Urinary bladder (tissue), 4 donors: ENCODE results near the gene TRMT112. TPM values are rescaled to one million over a fixed set of nuclear protein-coding genes. Genes with fewer than 3 reads are reported as not detected.
"Not testable (repeated sequence)": the region's sequence is repeated elsewhere in the genome, so short reads cannot be mapped to it uniquely, and the experiment has no call there.

Source experiments
- DNase-seq: peaks from one replicate; pipeline ENCODE4 v3.0.0-alpha.2; 2015; ENCODE audit errors: extremely low spot score
- H3K27ac ChIP-seq: one replicate; pipeline ENCODE4 v1.5.1; 2013; ENCODE audit warnings: low read depth, mild to moderate bottlenecking, moderate library complexity
- H3K36me3 ChIP-seq: one replicate; pipeline ENCODE4 v1.6.1; 2013; ENCODE audit warnings: mild to moderate bottlenecking, moderate library complexity; ENCODE audit not compliant: insufficient read depth
- H3K4me1 ChIP-seq: one replicate; pipeline ENCODE4 v1.6.1; 2013; ENCODE audit warnings: mild to moderate bottlenecking, moderate library complexity; ENCODE audit not compliant: insufficient read depth
- H3K4me3 ChIP-seq: one replicate; pipeline ENCODE4 v1.5.1; 2013; ENCODE audit warnings: low read depth, low read length
- WGBS: extraction: QIAGEN DNeasy Blood & Tissue Kit; methylation state at CpG from one replicate; pipeline ENCODE4 v1.1.7; 2013; 5-methylcytosine and 5-hydroxymethylcytosine counted together
- polyA plus RNA-seq: library from polyadenylated mRNA; stranded (reverse); fragments of 200-250 nt; gene quantifications from one replicate; pipeline ENCODE4 v1.2.3, GENCODE V29; 2013
- total RNA-seq: library from RNA; depleted of rRNA; stranded (reverse); fragments of >200 nt; gene quantifications from one replicate; pipeline ENCODE4 v1.2.3, GENCODE V29; 2014
- donor health status: healthy with polysubstance abuse.
- donor health status: healthy.

The TRMT112 gene
- total and polyA plus RNA-seq, 2 donors = 124 to 245 TPM

GRCh38 chr11:64331569-64332371, 14.4 kb upstream of the TRMT112 start:
- Histone ChIP-seq H3K4me3 (no peak overlapping the region), H3K36me3 (no peaks in the 10 kb centered on the region), H3K4me1 (peaks cover 2% of the 10 kb centered on the region), H3K27ac (no peak overlapping the region)
- no peak for DNase-seq
- WGBS = 36% methylated on average over 20 of the region's 20 CpGs

- no peak overlapping the region for H3K27ac ChIP-seq
- 79% methylated on average over 11 of the region's 11 CpGs for WGBS
- no peak for DNase-seq
- H3K36me3 ChIP-seq = no peaks in the 10 kb centered on the region
- H3K4me3 ChIP-seq = no peak overlapping the region
- H3K4me1 ChIP-seq = peaks cover 2% of the 10 kb centered on the region
Measured at GRCh38 chr11:64330888-64331287, 13.5 kb upstream of the TRMT112 start.

GRCh38 chr11:64327993-64328392, 10.6 kb upstream of the TRMT112 start:
- WGBS = 91% methylated on average over 3 of the region's 3 CpGs
- Histone ChIP-seq H3K4me3 (no peak overlapping the region), H3K4me1 (peaks cover 2% of the 10 kb centered on the region), H3K27ac (no peak overlapping the region), H3K36me3 (no peaks in the 10 kb centered on the region)
- DNase-seq = no peak

GRCh38 chr11:64327375-64327774, 10.0 kb upstream of the TRMT112 start:
- H3K4me3 ChIP-seq = no peak overlapping the region
- H3K27ac ChIP-seq = no peak overlapping the region
- DNase-seq = no peak
- H3K4me1 ChIP-seq = peaks cover 2% of the 10 kb centered on the region
- no peaks in the 10 kb centered on the region for H3K36me3 ChIP-seq
- WGBS = 93% methylated on average over 2 of the region's 2 CpGs

DNA sequence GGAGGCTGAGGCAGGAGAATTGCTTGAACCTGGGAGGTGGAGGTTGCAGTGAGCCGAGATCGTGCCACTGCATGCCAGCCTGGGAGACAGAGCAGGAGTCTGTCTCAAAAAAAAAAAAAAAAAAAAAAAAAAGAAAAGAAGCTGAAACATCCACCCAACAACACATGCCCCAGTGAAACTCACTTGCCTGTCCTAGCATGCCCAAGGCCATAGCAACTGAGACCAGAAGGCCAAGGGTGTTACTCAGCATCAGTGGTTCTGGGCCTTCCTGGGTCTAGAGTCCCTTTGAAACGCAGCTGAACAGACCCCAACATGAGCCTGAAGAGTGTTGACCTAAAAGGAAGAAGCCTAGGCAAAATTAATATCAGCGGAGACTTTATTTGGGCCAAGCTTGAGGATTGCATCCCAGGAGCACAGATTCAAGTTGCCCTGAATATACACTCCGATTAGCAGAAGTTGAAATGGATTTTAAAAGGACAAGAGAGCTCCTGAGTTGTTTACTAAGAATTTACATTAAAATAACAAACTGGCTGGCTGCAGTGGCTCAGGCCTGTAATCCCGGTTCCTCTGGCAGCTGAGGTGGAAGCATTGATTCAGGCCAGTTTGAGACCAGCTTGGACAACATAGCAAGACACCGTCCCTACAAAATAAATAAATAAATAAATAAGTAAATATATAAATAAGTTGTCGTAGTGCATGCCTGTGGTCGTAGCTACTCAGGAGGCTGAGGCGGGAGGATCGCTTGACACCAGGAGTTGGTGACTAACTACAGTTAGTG, 7.5 kb upstream of the TRMT112 start:
- H3K27ac ChIP-seq = peak overlapping the region; percentile 28
- no peak for DNase-seq
- WGBS = 58% methylated on average over 11 of the region's 11 CpGs
- peaks cover 2% of the 10 kb centered on the region for H3K36me3 ChIP-seq
- H3K4me3 ChIP-seq = no peak overlapping the region
- H3K4me1 ChIP-seq = no peaks in the 10 kb centered on the region

DNA sequence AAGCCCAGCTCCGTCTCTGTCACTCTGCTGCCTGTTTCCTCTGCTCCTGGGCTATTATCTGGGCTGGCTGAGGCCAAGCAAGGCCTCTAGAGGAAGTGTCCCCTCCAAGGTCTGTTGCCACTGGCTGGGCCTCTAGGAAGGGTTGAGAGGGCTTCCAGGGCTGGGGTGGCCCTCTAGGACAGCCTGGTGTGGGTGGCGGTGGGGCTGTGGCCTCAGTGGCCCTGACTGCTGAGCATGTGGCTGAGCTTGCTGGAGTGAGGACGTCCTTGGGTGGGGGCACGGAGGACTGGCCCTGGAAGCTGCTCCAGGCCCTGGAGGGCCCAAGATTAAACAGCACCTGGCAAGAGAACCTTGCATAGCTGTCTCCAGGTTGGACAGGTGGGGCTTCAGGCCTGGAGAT, 6.6 kb upstream of the TRMT112 start:
- WGBS = 83% methylated on average over 4 of the region's 4 CpGs
- not testable (repeated sequence) for H3K4me1 ChIP-seq, H3K36me3 ChIP-seq, H3K4me3 ChIP-seq, DNase-seq
- H3K27ac ChIP-seq = peak overlapping the region; percentile 56

DNA sequence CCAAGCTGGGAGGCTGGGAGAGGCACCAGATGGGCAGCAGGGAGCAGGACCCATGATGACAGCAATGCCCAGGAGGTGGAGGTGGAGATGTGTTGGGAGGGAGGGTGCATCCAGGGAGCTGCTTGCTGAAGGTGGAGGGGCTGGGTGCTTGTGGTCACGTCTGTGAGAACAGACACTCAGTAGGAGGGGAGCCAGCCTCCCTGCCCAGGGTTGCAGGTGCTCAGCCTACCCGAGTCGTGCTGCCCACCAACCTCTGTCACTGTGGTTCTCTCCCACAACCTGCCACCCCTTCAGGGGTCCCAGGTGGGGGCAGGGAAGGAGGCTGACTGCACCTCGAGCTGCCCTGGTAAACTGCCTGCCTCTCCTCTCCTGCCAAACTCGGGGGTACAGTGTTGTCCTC, 6.0 kb upstream of the TRMT112 start:
- DNase-seq = no peak

DNA sequence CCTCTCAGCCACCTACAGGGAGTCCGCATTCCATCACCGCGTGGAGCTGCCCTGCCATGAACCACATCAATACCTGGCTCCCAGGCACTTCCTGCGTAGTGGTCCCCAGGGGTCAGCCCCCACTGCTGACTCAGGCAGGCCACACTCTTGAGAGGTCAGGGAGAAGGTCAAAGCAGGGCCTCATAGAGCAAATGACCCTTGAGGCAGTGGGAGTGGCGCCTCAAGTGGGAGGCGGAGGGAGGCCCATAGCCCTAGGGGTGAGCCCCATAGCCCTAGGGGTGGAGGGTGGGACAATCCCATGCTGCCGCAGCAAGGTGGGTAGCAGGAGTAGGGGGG, 5.5 kb upstream of the TRMT112 start:
- no peak overlapping the region for H3K4me3 ChIP-seq
- whole genome bisulfite sequencing = 84% methylated on average over 7 of the region's 7 CpGs
- H3K36me3 ChIP-seq = peaks cover 2% of the 10 kb centered on the region
- no peak overlapping the region for H3K27ac ChIP-seq
- no peaks in the 10 kb centered on the region for H3K4me1 ChIP-seq
- no peak for DNase-seq

More for the DNA sequence above, 6.0 kb upstream of the TRMT112 start:
- 68% methylated on average over 5 of the region's 5 CpGs for WGBS
- H3K36me3 ChIP-seq = peaks cover 2% of the 10 kb centered on the region
- H3K4me3 ChIP-seq = no peak overlapping the region
- no peak overlapping the region for H3K27ac ChIP-seq
- H3K4me1 ChIP-seq = no peaks in the 10 kb centered on the region

- DNase-seq = no peak
- Histone ChIP-seq H3K27ac (peak overlapping the region; percentile 73), H3K4me3 (no peak overlapping the region), H3K36me3 (peaks cover 2% of the 10 kb centered on the region), H3K4me1 (no peaks in the 10 kb centered on the region)
- WGBS = 79% methylated on average over 5 of the region's 5 CpGs
Measured at GRCh38 chr11:64321533-64321932, 4.2 kb upstream of the TRMT112 start.

DNA sequence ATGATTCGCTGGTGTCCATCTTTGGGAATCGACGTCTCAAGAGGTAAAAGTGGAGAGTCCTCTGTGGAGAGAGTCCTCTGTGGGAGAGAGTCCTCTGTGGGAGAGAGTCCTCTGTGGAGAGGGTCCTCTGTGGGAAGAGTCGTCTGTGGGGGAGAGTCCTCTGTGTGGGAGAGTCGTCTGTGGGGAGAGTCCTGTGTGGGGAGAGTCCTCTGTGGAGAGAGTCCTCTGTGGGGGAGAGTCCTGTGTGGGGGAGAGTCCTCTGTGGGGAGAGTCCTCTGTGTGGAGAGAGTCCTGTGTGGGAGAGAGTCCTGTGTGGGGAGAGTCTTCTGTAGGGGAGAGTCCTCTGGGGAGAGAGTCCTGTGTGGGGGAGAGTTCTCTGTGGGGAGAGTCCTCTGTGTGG, 3.7 kb upstream of the TRMT112 start:
- DNase-seq = no peak
- WGBS = 85% methylated on average over 5 of the region's 5 CpGs
- H3K27ac ChIP-seq = peak overlapping the region; percentile 73

GRCh38 chr11:64320556-64320955, 3.2 kb upstream of the TRMT112 start:
- DNase-seq = no peak
- H3K4me1 ChIP-seq = no peaks in the 10 kb centered on the region
- H3K4me3 ChIP-seq = no peak overlapping the region
- peak overlapping the region; percentile 49 for H3K27ac ChIP-seq
- WGBS = 94% methylated on average over 7 of the region's 7 CpGs
- H3K36me3 ChIP-seq = peaks cover 2% of the 10 kb centered on the region

More for the DNA sequence above, 3.7 kb upstream of the TRMT112 start:
- H3K36me3 ChIP-seq = peaks cover 2% of the 10 kb centered on the region
- no peaks in the 10 kb centered on the region for H3K4me1 ChIP-seq
- no peak overlapping the region for H3K4me3 ChIP-seq

GRCh38 chr11:64318766-64319761, 1.7 kb upstream of the TRMT112 start:
- no peak for DNase-seq
- 26% methylated on average over 19 of the region's 19 CpGs for WGBS
- H3K36me3 ChIP-seq = peaks cover 2% of the 10 kb centered on the region
- H3K4me3 ChIP-seq = peak overlapping the region; percentile 74
- H3K4me1 ChIP-seq = no peaks in the 10 kb centered on the region
- H3K27ac ChIP-seq = peak overlapping the region; percentile 96
